ENCODE results near the gene CACNA1I.

CACNA1I gene

DNA sequence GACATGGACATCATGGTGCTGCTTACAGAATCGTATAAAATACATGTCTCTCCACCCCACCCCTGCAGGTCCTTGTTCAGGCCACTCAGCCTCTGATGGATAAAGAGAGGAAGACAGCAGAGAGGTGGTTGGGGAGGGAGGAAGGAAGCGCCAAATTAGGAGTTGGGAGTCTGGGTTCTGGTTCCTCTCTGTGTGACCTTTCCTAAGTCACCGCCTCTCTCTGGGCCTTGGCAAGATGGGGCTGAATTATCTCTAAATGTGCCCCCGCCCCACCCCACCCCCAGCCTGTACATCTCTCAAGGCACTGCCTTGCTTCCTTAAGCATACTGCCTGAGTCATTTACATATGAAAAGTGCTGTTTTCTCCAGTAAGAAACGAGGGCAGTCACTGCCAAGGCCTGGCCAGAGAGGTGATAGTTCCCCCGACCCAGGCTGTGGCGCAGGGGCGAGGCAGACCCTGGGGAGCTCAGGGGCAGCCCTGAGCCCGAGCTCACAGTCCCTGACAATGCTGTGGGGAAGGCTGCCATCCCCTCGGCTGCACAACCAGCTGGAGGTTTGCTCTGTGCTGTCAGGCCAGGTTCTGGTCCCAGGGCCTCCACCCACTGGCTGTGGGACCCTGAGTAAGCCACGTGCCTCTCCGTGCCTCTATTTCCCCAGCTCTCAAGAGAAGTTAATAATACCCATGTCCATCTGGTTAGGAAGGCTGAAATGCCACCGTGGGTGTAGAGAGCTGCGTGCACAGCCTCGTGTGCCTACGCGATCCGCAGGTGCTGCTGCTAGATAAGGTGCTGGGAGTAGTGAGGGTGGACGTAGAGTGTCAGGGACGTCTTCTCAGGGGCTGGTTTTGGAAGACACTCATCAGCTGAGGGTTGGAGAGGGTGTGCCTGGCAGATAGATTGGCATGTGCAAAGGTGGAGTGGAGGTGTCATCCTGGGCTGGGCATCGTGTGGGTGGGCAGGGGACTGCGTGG lies 55.3 kb downstream of the CACNA1I start:
- no peak for DNase-seq

DNA sequence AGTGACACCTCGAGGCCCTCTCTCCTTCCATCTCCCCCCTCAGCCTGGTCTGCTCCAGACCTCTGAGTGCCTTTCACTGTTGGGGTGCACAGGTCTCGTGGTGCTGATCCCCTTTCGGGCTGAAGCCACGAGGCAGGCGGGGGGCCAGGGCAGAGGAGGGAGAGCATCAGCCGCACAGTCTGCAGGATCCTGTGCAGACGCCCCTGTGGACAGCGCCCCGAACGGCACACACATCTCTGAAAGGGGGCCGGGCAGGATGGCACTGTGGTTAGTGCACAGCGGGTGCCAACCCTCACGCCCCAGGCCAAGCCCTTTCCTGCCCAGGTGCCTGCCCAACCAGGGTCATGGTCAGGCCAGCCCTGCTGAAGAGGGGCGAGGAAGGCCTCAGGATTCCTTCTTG lies 56.7 kb downstream of the CACNA1I start:
- no peak for DNase-seq

DNA sequence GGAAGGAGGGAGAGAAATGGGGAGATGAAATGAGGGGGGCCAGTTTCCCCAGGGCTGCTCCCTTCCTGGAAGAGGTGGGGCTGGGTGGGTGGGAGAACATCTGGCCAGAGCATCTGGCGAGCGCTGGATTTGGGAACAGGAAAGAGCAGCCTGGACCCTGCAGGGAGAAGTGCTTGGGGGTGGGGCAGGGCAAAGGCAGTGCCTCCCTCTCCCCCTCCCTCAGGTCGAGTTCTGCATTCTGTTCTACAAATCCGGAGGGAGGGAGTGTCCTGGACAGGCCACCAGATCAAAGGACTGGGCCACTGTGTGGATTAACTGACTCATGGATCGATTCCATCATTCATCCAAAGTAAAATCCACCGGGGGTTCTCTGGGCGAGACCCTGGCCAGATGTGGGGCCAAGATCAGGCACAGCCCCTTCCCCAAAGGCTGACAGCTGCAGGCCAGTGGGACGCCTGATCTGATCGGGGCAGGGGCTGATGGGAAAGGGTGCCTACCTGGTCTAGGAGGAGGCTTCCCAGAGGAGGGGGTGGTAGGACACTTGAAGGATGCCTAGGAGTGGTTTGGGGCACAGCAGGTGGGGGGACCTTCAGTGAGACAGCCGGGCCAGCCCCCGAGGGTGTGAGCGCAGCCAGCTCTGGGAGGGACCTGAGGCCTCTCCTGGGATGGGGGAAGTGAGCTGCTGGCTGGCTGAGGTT lies 57.5 kb downstream of the CACNA1I start:
- DNase-seq, result no peak

DNA sequence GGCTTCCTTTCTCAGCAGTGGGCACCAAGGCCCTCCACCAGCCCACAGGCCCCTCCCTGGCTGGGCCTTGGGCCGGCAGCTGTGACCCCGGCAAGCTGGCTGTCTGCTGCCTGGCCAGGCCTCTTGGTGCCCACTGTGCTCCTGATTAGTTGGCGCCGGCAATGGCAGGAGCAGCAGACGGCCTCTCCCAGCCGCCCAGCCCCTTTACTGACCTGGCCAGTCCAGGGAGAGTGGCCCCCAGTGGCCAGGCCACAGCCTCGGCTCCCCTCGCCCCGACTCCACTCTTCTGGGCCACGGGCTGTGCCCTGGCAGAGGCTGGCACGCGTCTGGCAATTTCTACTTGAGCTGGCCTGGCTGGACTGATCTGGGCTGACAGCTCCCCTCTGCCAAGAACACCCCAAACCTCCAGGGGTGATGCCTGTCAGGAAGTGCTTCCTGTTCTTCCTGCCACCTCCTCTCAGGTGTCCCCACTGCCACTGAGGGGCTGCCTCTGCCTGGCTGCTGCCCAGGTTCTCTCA lies 58.1 kb downstream of the CACNA1I start:
- DNase-seq, result no peak

DNA sequence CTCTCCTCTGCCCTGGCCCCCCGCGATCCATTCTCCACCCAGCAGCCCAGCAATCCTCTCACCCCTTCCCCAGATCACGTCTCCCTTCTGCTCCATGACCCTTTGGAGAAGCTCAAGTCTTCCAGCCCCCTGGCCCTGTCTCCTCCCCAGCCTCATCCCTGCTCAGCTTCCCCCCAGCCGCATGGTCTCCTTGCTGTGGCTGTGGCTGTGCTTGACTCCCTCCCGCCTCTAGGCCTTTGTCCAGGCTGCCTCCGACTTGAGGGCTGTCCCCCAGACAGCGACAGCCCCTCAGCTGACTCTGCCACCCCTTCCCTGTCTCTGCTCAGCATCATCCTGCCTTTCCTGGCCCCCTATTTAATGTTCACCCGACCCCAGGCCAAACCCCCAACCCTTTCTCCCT lies 59.3 kb downstream of the CACNA1I start:
- DNase-seq, result no peak

DNA sequence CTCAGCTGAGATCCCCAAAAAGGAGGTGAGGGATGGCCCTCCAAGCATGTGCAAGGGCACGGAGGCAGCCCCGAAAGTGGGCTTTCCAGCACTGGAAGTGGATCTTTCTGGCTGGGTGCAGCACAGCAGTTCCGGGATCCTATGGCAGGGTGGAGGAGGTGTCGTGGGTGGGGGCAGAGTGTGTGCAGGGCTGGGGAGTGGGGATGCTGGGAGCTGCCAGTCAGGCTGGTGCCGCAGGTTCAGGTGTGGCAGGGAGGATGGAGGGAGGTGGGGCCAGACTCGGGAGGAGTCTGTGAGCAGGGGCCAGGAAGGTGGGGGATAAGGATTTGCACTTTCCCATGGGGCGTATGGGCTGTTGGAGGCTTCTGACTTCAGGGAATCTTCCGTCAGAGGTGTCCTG lies 60.2 kb downstream of the CACNA1I start:
- no peak for DNase-seq

DNA sequence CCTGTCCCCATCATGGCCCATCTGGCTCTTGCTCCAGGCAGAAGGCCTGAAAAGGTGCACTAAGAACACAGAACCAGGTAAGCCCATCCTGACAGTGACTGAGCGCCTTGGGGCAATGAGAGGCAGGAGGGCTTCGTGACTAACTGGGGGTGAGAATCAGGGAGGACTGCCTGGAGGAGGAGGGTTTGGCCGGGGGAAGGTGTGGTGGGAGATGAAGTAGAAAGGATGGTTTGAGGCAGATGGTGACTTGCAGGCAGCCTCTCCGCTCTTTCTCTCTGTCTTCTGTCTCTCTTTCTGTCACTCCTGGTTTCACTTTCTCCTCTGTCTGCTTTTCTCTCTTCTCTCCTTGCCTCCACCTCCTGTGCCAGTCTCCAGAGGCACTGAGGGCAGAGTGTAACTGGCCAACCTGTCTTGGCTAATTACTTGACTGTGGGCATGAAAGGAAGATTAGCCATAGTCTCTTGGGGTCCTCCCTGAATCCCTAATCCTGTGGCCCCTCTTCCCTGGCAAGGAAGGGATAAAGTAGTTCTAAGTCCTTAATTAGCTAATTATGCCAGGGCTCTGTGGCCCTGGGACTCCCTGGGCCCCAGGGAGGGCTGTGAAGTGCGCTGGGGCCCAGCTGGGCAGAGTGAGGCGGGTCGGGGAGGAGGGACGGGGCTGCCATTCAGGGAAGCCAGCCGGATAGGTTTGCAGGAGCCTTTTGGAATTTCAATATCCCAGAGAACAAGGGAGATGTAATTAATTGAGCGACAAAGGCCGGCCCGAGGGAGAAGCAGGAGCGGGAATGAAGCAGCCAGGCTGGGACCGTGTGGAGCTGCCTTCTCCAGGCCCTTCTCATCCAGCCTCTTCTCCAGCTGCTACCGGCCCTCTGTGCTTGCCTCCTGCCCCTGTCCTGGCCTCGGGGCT lies 61.1 kb downstream of the CACNA1I start:
- no peak for DNase-seq

DNA sequence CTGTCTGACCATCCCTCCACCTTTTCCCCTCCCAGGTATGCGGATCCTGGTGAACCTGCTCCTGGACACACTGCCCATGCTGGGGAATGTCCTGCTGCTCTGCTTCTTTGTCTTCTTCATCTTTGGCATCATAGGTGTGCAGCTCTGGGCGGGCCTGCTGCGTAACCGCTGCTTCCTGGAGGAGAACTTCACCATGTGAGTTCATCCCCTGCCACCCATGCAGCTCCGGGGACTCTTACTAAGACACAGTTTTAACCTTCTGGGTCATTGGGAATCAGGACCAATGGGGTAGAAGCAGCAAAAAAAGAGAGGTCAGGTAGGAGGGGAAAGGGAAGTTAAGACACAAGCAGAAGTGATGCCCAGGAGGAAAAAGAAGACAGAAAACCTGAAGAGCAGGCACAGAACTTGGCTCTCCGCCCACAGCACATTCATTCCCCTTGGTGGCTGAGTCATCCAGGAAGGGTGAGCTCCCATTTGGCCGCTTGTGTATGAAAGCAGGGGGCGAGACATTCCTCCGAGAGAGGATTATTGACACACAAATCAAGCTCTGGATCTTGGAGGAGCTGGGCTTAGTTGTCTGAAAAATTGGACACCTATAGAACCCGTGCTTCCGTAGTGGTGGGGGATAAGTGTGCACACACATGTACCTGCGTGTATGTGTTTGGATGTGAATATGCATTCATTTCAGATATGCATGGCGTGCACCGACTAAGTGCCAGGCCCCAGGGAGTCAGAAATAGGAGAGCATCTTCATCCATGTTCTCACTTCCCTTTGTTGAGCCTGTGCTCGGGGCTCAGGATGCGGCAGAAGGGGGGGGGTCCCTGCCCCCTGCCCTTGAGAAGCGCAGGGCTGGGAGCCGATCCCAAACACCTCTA lies 64.2 kb downstream of the CACNA1I start:
- no peak for DNase-seq

DNA sequence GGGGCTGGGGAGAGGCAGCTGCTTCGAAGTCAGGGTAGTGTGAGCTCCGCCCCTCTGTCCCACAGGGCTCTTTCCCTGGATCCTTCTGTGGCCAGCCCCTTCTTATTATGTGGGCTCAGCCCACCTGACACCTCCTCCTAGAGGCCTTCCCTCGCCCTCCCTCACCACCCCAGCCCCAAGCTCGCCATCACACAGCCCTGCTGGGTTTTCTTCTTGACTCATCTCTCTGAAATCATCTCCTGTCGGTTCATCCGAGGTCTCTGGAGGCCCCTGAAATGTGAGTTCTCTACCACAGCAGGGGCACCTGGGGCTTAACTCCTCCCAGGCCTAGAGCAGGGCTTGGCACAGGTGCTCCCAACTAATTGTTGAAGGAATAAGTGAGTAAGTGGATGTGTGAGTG lies 65.2 kb downstream of the CACNA1I start:
- no peak for DNase-seq

DNA sequence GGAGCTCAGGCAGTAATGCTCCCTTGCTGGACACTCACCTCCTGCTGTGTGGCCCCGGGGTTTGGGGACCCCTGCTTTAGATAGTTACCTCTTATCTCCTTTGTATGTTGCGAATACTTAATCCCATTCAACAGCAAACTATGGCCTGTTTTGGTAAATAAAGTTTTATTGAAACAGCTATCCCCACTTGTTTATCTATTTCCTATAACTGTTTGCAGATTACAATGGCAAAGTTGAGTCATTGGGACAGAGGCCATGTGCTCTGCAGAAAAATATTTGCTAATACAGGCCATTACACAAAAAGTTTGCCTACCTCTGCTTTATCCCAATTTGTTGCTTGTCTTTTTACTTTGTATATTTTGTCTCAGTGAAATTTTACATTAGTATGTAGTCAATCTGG lies 68.4 kb downstream of the CACNA1I start:
- no peak for DNase-seq

DNA sequence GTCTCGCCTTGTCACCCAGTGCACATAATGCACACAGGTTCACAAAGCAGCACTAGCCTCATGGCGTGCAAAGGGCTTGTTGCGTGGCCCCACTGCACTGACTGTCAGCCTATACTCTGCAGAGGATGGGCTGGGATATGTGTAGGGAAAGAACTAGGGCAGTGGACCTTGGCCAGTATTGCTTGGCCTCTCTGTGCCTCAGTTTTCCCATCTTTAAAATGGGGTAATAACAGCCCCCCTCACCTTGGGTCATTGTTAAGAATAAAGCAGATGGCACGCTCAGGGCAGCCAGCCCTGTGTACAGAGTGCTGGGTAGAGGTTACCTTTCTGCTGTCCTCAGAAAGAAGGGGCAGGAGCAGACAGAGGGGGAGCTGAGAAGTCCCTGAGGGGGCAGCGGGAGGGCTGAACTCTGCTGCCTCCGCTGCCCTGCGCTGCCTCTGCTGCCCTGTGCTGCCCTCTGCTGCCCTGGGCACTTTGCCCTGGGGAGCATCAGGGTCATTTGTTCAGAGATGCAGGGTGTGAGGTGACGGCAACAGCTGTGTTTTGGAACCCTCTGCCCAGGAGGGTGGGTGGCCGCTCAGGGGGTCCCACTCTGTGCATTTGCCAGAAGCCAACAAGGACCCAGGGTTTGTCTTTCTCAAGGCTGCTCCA lies 71.2 kb downstream of the CACNA1I start:
- DNase-seq, result no peak

DNA sequence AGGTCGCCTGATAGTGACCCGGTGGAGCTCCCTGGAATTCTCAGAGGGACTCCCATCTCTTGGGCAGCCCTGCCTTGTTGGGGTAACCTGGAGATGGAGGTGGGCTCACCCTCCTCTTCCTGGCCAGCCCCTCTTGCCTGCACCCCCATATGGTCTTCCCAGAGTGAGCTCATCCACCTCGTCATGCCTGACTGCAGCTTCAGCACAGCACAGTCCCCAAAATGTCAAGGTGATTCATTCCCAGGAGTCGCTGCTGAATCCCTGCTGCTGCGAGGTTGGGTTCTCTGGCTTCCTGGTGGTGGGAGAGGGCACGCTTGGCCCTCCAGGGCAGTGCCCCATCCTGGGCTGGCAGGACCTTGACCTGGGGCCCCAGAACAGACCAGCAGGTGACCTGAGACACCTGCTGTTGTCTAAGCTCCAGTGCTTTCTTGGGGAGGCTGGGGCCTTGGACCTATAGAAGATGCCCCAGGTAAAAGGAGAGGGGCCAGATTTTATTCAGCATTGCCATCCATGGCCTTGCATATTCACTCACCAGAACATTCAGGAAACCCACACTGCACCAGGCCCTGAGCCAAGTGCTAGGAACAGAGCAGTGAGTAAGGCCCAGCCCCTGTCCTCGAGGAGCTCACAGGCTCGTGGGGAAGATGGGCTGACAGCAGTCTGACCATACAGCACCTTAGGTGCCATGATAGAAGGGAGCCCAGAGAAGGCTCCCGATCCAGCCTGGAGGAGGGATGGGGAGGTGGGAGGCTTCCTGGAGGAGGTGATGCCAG lies 72.9 kb downstream of the CACNA1I start:
- DNase-seq, result no peak

DNA sequence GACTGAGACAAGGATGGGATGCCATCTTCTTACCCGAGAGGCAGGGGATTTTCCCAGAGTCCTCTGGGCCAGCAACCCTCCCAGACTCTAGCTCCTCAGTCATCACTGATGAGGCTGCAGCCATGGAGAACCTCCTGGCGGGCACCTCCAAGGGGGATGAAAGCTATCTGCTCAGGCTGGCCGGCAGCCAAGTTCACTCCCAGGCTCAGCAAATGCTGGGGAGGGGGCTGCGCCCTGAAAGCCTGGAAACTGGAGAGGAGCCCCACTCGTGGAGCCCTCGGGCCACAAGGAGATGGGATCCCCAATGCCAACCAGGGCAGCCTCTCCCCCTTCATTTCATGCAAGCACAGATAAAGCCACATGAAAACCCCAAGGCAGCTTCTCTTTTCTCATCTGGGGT lies 75.0 kb downstream of the CACNA1I start:
- DNase-seq, result no peak

DNA sequence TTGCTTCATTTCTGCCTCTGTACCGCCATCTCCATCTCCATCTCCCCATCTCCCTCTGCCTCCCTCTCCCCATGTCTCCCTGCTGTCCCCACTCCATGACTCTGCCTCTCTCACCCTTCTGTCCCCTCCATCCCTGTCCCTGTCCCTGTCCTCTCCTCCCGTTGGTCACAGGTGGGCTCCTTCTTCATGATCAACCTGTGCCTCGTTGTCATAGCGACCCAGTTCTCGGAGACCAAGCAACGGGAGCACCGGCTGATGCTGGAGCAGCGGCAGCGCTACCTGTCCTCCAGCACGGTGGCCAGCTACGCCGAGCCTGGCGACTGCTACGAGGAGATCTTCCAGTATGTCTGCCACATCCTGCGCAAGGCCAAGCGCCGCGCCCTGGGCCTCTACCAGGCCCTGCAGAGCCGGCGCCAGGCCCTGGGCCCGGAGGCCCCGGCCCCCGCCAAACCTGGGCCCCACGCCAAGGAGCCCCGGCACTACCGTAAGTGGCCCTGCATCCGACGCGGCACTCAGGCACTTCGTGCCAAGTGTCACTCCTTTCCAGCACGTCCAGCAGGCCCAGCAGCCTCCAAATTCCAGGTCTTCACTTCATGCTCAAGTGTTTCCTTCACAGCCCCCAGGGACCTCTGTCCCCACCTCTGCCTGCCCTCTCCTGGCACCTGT lies 76.0 kb downstream of the CACNA1I start:
- DNase-seq, result no peak

DNA sequence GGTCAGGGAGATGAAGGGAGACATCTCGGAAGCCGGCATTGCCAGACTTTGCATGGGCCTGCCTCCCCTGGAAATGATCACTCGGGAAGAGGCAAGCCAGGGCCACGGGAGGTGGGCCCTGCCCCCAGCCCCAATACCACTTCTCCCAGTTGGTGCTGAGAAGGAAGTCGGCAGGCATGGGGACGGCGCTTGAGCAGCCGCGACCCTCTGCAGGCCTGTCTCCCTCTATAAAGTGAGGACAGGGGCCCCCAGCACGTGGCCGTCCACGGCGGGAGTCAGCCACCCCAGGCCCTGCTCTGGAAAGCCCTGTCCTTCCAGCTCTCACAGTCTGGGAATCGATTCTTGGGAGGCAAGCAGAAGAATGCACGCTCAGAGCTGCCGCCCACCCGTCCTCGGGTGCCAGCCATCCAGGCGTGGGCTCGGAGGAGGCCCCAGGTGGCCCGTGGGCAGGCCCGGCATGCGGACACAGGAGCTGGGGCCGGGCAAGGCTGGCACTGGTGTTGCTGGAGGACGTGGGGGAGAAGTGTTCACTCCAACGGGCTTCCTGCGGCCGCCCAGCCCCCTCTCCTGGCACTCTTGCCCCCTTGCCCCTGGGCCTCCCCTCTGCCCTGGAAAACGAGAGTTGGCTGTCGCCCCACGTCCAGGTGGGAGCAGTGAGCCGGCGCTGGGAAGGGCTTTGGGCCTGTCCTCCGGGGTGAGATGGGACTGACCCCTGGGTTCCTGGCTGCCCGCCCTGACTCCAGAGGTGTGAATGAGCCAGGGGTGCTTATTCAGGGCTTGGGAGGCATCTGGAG lies 77.5 kb downstream of the CACNA1I start:
- DNase-seq, result no peak

DNA sequence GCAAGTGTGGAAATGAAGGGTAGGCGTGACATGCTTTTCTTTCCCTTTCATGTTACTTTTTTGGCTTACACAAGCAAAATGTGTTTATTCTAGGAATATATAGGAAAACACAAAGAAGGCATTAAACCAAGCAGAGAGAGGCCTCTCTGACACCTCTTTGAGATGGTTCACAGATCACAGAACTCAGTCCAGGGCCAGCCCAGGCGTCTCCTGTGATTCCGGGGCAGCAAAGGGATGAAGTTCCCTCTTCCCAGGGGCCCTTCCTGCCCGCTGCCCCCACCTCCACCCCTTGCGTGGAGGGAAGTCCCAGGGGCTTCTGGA lies 78.0 kb downstream of the CACNA1I start:
- DNase-seq, result no peak

DNA sequence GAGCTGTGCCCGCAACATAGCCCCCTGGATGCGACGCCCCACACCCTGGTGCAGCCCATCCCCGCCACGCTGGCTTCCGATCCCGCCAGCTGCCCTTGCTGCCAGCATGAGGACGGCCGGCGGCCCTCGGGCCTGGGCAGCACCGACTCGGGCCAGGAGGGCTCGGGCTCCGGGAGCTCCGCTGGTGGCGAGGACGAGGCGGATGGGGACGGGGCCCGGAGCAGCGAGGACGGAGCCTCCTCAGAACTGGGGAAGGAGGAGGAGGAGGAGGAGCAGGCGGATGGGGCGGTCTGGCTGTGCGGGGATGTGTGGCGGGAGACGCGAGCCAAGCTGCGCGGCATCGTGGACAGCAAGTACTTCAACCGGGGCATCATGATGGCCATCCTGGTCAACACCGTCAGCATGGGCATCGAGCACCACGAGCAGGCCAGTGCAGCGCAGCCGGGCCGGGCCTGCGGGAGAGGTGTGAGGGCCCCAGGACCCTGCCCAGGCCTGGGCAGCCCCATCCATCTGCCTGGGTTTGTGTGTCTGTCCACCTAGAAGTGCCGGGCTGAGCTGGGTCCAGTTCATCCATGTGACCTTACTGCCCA lies 79.0 kb downstream of the CACNA1I start:
- DNase-seq, result no peak

DNA sequence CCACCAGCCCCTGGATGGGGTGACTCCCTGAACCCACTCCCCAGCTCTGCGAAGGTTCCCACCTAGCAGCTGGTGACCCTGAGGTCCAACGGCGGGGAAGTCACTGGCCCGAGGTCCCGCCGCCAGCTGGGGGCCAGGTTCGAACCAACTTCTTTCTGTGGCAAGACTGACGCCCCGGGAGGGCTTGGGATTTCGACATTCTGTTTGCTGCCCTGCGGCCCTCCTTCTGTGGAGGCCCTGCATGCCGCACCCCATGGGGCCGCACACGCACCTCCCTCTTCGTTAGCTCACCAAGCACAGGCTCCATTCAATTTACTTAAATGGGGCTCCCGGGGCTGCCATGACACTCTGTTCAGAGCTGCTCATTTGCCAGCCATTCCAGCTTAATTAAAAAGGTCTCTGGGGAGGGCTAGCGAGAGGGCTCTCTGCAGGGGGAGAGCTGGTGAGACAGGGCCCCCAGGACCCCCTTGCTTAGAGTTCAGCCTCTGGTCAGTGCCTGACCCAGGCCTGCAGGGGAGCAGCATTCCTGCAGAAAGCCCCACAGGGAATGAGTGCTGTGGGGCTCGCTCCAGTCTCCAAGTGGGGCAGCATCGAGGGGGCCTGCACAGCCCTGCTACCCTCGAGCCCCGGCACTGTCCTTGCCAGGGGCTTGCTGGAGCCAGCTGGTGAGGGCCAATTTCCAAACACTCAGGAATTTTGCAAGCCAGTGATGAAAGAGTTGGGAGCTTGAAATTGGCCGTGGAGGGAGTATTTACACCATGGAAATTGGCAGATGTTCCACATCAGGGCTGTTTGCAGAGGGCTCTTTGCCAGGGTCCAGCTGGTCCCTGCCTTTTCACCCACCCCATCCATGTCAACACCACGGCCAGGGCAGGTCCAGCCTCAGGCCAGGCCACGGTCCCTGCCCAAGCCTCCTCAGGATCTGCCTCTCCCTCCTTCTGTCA lies 80.8 kb downstream of the CACNA1I start:
- no peak for DNase-seq

Measured in GF-D8 (cell line).